Ovary (tissue), 9 donors: ENCODE measurements around the gene TNS1. TPM values are rescaled to one million over a fixed set of nuclear protein-coding genes. Genes with fewer than 3 reads are reported as not detected.

Source experiments
- DNase-seq, 5 donors: peaks; one replicate each; pipeline ENCODE4 v3.0.0-alpha.2; 2019 to 2020
- H3K27ac ChIP-seq, 2 donors: fragments of 200-600 bp; one replicate each; pipeline versions ENCODE4 v1.5.1 to v1.8.0; 2019 to 2022
- H3K27me3 ChIP-seq: fragments of 200-600 bp; one replicate; pipeline ENCODE4 v1.8.0; 2022
- H3K36me3 ChIP-seq: fragments of 200-600 bp; sonication (generic); one replicate; pipeline ENCODE4 v1.5.1; 2019
- H3K4me1 ChIP-seq: one replicate; pipeline ENCODE4 v1.8.1; 2013; ENCODE audit warnings: mild to moderate bottlenecking, moderate library complexity; ENCODE audit not compliant: insufficient read depth
- H3K4me3 ChIP-seq: fragments of 200-600 bp; sonication (generic); one replicate; pipeline ENCODE4 v1.5.1; 2017
- H3K9me3 ChIP-seq, 2 donors: fragments of 200-600 bp in 1 of 2; sonication (generic) in 1 of 2; one replicate each; pipeline versions ENCODE4 v1.5.1 to v1.8.1; 2013 to 2019; ENCODE audit warnings: mild to moderate bottlenecking in 1 of 2, moderate library complexity in 1 of 2
- EP300 ChIP-seq: sonication (generic); formaldehyde crosslinking; IDR thresholded peaks from one replicate; pipeline ENCODE4 v1.6.1; 2017; ENCODE audit warnings: antibody characterized with exemption
- POLR2A ChIP-seq: fragments of 450-650 bp; IDR thresholded peaks from one replicate; pipeline ENCODE4 v1.6.1; 2017; ENCODE audit warnings: antibody characterized with exemption, mild to moderate bottlenecking, moderate library complexity
- WGBS, 3 donors: extraction: QIAGEN DNeasy Blood & Tissue Kit in 1 of 3; methylation state at CpG; one replicate each; pipeline versions ENCODE4 v1.1.5 to v1.1.7; 2013 to 2017; 5-methylcytosine and 5-hydroxymethylcytosine counted together
- intact Hi-C, 4 donors: fragments of 100-400 bp; cut with DNase I; formaldehyde crosslinking; loops; one replicate each; pipeline versions ENCODE4 v1.11.0 to v1.15.1; 2022 to 2023
- polyA plus RNA-seq, 2 donors: library from polyadenylated mRNA; stranded (reverse); fragments of 200-250 nt in 1 of 2; fragments of 350-450 nt in 1 of 2; fragmentation: Illumina TruSeq in 1 of 2; extraction: RNeasy Lipid Tissue Mini Kit (QIAGEN cat#74804) in 1 of 2; gene quantifications; one replicate each; pipeline ENCODE4 v1.2.3, GENCODE V29; 2013 to 2014
- total RNA-seq, 7 donors: library from RNA; depleted of rRNA in 2 of 7; stranded (reverse); fragments of >200 nt in 2 of 7; fragmentation: NEBNext Ultra II Directional in 3 of 7; extraction: Animal tissue kit (Norgen Biotek cat#: 25700) in 3 of 7; gene quantifications; one replicate each; pipeline versions ENCODE4 v1.1.0 to v1.2.4, GENCODE V29; 2016 to 2023
- TF ChIP-seq, protein P1 (sequence below), 3 donors: fragments of 450-650 bp in 2 of 3; fragments of 200-600 bp in 1 of 3; IDR thresholded peaks; one replicate each; pipeline versions ENCODE4 v1.5.1 to v1.8.0; 2016 to 2022; ENCODE audit warnings: antibody characterized with exemption in 3 of 3, mild to moderate bottlenecking in 1 of 3
- donor health status: DM: no; HTN: no; CAD: no; lungs with moderate emphysema.
- donor health status: DM: no; HTN: no; CAD: no.
- donor health status: Bipolar disorder and iron deficiency.
- donor health status: DM: yes; HTN: yes; CAD: no.
- donor health status: DM: no; HTN: no; CAD: no.
- donor health status: DM: yes; HTN: yes; CAD: no.

TNS1 gene
- total and polyA plus RNA-seq, 9 donors = 140 to 568 (median 356) TPM

DNA sequence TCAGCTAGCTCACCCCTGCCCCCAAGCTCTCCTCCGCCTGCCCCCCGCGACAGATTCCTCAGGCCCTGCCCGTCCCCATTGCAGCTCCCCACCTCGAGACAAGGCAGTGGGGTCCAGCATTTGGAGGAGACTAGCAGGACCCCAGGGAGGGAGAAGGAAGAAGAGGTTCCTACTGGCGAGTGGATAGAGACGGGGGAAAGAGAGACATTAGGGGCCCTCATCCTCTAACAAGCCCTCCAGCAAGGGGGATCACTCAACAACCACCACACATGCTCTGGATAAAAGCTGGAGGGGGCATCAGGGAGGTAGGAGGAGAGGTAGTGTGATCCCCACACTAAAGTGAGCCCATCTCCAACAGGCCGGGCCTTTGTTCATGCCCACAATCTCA is 8.9 kb upstream of the TNS1 start:
- H3K27ac ChIP-seq = no peak overlapping the region
- H3K36me3 ChIP-seq = no peaks in the 10 kb centered on the region
- 75 to 88% (median 78%) methylated on average over 8 of the region's 8 CpGs for WGBS, 3 donors
- no peak overlapping the region for H3K4me3 ChIP-seq
- no peak for DNase-seq
- intact Hi-C loops = loop anchor here in 1 of 4 donors (10.0 kb wide), 1 partner anchor 1163 kb away; the partner anchor contains the start of genes CNPPD1, RETREG2 and SLC23A3
- no peaks in the 10 kb centered on the region for H3K9me3 ChIP-seq
- no peaks in the 10 kb centered on the region for H3K4me1 ChIP-seq
- TF ChIP-seq, protein P1, sequence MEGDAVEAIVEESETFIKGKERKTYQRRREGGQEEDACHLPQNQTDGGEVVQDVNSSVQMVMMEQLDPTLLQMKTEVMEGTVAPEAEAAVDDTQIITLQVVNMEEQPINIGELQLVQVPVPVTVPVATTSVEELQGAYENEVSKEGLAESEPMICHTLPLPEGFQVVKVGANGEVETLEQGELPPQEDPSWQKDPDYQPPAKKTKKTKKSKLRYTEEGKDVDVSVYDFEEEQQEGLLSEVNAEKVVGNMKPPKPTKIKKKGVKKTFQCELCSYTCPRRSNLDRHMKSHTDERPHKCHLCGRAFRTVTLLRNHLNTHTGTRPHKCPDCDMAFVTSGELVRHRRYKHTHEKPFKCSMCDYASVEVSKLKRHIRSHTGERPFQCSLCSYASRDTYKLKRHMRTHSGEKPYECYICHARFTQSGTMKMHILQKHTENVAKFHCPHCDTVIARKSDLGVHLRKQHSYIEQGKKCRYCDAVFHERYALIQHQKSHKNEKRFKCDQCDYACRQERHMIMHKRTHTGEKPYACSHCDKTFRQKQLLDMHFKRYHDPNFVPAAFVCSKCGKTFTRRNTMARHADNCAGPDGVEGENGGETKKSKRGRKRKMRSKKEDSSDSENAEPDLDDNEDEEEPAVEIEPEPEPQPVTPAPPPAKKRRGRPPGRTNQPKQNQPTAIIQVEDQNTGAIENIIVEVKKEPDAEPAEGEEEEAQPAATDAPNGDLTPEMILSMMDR (IDR thresholded peaks at IDR 0.05) = no peak
- TF ChIP-seq EP300 = no peak
- TF ChIP-seq POLR2A = no peak
- no peaks in the 10 kb centered on the region for H3K27me3 ChIP-seq

DNA sequence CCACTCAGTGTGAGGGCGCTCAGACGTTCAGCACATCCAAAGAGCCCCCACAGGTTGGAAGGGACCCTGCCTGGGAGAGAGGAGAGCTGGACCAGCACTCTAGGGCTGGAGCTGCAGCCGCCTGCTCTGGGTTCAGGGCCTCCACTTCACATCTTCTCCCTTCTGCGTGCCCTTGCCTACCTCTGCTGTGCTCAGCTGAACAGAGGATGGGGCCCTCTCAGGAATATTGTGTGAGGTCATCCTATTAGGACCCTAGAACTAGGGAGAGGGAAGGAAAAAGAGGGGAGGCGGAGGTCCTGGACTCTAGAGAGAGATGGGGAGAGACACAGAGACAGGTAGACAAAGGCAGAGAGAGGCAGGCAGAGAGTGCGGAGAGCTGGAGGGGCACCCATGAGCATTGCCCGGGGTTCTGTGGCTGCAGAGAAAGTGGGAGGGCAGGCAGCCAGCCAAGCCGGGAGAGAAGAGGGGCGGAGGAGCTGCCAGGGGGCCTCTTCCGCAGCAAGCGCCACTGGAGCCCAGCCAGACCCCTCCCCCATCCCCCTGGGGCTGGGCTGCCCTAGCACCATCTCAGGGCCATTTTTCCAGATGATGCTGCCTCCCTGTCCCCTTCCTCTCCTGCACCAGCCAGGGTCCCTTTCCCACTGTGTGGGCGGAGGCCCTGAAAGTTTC is 8.3 kb upstream of the TNS1 start:
- peaks cover 2% of the 10 kb centered on the region for H3K4me1 ChIP-seq
- DNase-seq = peak in 2 of 5 donors; percentile 65 to 66
- H3K27me3 ChIP-seq = no peaks in the 10 kb centered on the region
- intact Hi-C loops = loop anchor here in 1 of 4 donors (10.0 kb wide), 1 partner anchor 1164 kb away; the partner anchor contains the start of genes CNPPD1, RETREG2 and SLC23A3
- TF ChIP-seq, protein P1 (IDR thresholded peaks at IDR 0.05) = no peak
- no peak for TF ChIP-seq POLR2A
- WGBS, 3 donors = 62 to 73% (median 72%) methylated on average over 12 of the region's 12 CpGs
- H3K27ac ChIP-seq = no peak overlapping the region
- H3K4me3 ChIP-seq = no peak overlapping the region
- no peaks in the 10 kb centered on the region for H3K36me3 ChIP-seq
- no peaks in the 10 kb centered on the region for H3K9me3 ChIP-seq

DNA sequence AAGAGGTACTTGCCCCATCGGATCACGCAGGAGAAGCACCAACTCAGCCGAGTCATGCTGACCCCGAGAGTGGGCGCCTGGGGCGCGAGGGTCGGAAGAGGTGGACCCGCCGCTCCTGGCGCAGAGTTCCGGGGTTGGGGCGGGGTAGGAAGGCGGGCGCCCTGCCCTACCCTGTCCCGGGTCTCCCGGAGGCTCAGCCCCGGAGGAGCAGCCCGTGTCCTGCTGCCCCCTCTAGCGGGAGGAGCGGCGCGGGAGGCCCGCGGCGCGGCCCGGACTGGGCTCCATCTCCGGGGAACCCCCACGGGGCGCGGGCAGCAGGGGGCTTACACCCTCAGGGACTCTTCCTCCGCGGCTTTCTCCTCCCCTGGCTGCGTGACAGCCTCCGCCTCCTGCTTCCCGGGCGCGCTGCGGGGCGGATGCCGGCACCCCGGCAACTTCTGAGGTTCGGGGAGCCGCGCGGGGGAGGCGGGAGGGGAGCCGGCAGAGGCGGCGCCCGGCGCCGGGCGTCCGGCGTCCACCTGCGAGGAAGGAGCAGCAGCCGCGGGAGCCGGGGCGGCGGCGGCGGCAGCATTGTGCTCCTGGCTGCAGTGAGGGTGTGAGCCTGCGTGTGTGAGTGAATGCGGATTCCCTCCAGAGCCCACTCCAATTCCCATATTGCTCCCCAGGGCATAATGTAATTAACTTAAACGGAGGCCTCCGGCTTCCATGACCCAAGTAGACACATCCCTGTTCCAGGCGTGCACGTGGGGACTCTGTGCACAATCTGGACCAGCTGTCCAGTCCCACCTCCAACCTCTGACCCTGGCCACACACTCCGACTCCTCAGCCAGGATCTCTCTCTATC is 7.6 kb upstream of the TNS1 start:
- WGBS, 3 donors = 2 to 3% (median 3%) methylated on average over 49 to 72 of the region's 72 CpGs
- Histone ChIP-seq H3K4me1 (peaks cover 2% of the 10 kb centered on the region), H3K9me3 (no peaks in the 10 kb centered on the region), H3K4me3 (peak overlapping the region; percentile 44), H3K36me3 (no peaks in the 10 kb centered on the region), H3K27ac (peak overlapping the region in 1 of 2 donors; percentile 44), H3K27me3 (no peaks in the 10 kb centered on the region)
- no peak for TF ChIP-seq EP300
- TF ChIP-seq, protein P1 (IDR thresholded peaks at IDR 0.05) = peak; percentile 72 to 86 (median 83)
- DNase-seq = peak; percentile 75 to 85 (median 83)
- intact Hi-C loops = loop anchor here in 1 of 4 donors (10.0 kb wide), 1 partner anchor 1164 kb away; the partner anchor contains the start of genes CNPPD1, RETREG2 and SLC23A3

DNA sequence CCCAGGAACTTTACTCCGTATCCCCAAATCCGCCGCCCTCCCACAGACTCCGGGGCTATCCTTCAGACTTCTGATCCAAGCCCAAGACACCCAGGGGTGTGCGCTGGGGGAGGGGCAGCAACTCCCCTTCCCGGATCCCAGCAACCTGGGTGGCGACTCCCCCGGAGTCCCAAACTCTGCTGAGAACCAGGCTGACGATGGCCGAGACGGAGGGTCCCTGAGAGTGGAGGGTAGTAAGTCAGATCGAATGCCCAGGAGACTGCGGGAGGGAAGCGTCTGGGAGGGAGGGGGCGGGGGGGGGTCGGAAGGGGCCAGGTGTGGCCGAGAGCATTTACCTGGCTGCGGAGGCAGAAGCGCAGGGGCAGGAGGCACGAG is 7.0 kb upstream of the TNS1 start:
- Histone ChIP-seq H3K4me1 (peaks cover 2% of the 10 kb centered on the region), H3K36me3 (no peaks in the 10 kb centered on the region), H3K9me3 (no peaks in the 10 kb centered on the region), H3K27ac (peak overlapping the region in 1 of 2 donors; percentile 44), H3K27me3 (no peaks in the 10 kb centered on the region), H3K4me3 (peak overlapping the region; percentile 44)
- intact Hi-C loops = loop anchor here in 1 of 4 donors (10.0 kb wide), 1 partner anchor 1165 kb away; the partner anchor contains the start of genes CNPPD1, RETREG2 and SLC23A3
- TF ChIP-seq EP300 (no peak), POLR2A (no peak)
- TF ChIP-seq, protein P1 (IDR thresholded peaks at IDR 0.05) = no peak
- 1 to 3% (median 3%) methylated on average over 19 to 20 of the region's 20 CpGs for WGBS, 3 donors
- peak in 3 of 5 donors; percentile 53 to 62 (median 61) for DNase-seq
